ENCODE data around the gene KISS1R.

Gene KISS1R

DNA sequence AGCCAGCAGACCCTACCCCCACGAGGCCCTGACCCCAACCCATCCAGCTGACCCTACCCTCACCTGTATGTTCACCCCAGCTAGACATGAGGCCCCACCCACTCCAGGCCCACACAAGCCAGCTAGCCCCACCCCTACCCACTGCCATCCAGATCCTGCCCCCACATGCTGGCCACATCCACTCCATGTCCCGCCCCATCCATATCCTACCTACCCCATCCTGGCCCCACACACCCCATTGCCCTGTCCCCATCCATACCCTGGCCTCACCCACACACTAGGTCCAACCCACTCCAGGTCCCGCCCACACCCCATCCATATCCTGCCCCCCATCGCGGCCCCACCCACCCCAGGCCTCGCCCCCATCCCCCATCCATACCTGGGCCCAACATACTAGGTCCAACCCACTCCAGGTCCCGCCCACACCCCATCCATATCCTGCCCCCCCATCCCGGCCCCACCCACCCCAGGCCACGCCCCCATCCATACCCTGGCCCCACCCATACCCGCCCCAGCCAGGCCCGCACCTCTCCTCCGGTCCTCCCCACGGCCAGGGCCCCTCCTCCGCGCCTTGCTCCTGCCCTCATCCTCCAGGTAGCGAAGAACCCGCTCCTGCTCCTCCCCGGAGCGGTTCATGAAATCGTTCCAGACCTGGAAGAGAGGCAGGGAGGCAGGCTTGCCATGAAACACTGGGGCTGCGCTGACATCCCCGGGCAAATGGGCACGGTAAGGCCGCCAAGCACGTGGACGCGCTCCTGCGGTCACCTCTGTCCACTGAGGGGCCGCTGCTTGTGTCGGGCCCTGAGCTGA lies 16.6 kb upstream of the KISS1R start:
- Histone ChIP-seq H3K9ac (no peak overlapping the region), H3K4me3 (ENCODE audit: low read depth, low read length) (no peak overlapping the region), H3K79me2 (no peaks in the 10 kb centered on the region), H3K4me2 (ENCODE audit: low read length) (no peak overlapping the region), H3K36me3 (ENCODE audit: control insufficient read depth, insufficient read depth, low read length) (no peaks in the 10 kb centered on the region), H2AFZ (no peak overlapping the region), H3K4me1 (no peaks in the 10 kb centered on the region), H3K27ac (no peak overlapping the region), H3K9me3 (ENCODE audit: control insufficient read depth, low read length) (no peaks in the 10 kb centered on the region), H3K27me3 (ENCODE audit: control insufficient read depth, insufficient read depth, low read length) (no peaks in the 10 kb centered on the region)
- TF ChIP-seq, protein P1, sequence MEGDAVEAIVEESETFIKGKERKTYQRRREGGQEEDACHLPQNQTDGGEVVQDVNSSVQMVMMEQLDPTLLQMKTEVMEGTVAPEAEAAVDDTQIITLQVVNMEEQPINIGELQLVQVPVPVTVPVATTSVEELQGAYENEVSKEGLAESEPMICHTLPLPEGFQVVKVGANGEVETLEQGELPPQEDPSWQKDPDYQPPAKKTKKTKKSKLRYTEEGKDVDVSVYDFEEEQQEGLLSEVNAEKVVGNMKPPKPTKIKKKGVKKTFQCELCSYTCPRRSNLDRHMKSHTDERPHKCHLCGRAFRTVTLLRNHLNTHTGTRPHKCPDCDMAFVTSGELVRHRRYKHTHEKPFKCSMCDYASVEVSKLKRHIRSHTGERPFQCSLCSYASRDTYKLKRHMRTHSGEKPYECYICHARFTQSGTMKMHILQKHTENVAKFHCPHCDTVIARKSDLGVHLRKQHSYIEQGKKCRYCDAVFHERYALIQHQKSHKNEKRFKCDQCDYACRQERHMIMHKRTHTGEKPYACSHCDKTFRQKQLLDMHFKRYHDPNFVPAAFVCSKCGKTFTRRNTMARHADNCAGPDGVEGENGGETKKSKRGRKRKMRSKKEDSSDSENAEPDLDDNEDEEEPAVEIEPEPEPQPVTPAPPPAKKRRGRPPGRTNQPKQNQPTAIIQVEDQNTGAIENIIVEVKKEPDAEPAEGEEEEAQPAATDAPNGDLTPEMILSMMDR (IDR thresholded peaks at IDR 0.05): no peak

DNA sequence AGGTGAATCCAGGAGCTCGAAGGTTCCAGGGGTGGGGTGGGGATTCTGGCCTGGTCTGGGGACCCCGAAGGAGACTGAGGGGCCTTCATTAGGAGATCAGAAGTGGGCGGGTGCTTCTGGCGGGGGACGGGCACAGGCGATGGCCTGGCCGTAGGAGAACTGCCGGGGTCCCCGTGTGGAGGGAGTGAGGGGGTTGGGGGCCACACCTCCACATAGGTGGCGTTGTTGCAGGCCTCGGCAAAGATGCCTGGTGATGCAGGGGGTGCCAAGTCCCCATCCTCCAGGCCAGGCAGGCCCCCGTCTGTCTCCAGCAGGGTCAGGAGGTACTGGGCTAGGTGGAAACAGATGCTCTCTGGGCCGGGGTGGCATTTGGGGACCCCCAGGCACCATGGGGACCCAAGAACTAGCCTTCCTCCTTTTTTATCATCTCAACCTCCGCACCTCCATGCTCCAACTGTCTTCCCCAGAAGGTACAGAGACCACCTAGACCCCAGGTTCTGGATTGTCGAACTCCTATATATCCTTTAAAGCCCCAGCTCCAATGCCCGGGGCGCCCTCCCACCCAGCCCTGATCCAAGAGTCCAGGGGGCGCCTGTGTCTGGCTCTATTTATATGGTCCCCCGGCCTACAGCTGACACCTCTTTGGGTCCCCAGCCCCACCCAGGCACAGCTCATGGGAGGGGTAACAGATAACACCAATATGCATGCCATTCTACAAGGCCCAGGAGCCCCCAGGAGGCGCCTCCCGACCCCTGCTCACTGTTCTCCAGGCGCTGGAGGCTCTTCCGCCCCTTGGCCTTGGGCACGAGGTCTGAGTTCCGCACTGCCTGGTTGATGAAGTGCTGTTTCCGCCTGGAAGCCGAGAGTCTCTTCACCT lies 15.7 kb upstream of the KISS1R start:
- no peak overlapping the region for H3K9ac ChIP-seq
- H3K4me3 ChIP-seq (ENCODE audit: low read depth, low read length): no peak overlapping the region
- no peaks in the 10 kb centered on the region for H3K36me3 ChIP-seq (ENCODE audit: control insufficient read depth, insufficient read depth, low read length)
- H3K27me3 ChIP-seq (ENCODE audit: control insufficient read depth, insufficient read depth, low read length): no peaks in the 10 kb centered on the region
- no peak overlapping the region for H2AFZ ChIP-seq
- TF ChIP-seq, protein P1 (IDR thresholded peaks at IDR 0.05): no peak
- H3K79me2 ChIP-seq: no peaks in the 10 kb centered on the region
- no peak overlapping the region for H3K4me2 ChIP-seq (ENCODE audit: low read length)
- H3K27ac ChIP-seq: no peak overlapping the region
- no peaks in the 10 kb centered on the region for H3K4me1 ChIP-seq
- H3K9me3 ChIP-seq (ENCODE audit: control insufficient read depth, low read length): no peaks in the 10 kb centered on the region

DNA sequence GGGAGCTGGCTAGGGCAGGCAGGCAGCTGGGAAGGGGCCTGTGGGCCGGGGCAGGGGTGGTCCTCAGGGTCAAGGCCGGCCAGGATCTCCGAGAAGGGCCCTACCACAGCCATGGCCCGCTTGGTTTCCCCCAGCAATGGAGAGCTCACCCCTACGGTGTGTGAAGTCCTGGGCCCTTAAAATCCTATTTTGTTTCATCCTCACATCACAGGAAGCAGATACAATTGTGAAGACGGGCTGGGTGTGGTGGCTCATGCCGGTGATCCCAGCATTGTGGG lies 15.1 kb upstream of the KISS1R start:
- TF ChIP-seq, protein P1 (IDR thresholded peaks at IDR 0.05): no peak
- Histone ChIP-seq H3K4me2 (ENCODE audit: low read length) (no peak overlapping the region), H3K79me2 (no peaks in the 10 kb centered on the region), H3K36me3 (ENCODE audit: control insufficient read depth, insufficient read depth, low read length) (no peaks in the 10 kb centered on the region), H3K9me3 (ENCODE audit: control insufficient read depth, low read length) (no peaks in the 10 kb centered on the region), H3K27ac (no peak overlapping the region), H3K4me3 (ENCODE audit: low read depth, low read length) (no peak overlapping the region), H3K27me3 (ENCODE audit: control insufficient read depth, insufficient read depth, low read length) (no peaks in the 10 kb centered on the region), H3K4me1 (no peaks in the 10 kb centered on the region), H3K9ac (no peak overlapping the region), H2AFZ (no peak overlapping the region)

DNA sequence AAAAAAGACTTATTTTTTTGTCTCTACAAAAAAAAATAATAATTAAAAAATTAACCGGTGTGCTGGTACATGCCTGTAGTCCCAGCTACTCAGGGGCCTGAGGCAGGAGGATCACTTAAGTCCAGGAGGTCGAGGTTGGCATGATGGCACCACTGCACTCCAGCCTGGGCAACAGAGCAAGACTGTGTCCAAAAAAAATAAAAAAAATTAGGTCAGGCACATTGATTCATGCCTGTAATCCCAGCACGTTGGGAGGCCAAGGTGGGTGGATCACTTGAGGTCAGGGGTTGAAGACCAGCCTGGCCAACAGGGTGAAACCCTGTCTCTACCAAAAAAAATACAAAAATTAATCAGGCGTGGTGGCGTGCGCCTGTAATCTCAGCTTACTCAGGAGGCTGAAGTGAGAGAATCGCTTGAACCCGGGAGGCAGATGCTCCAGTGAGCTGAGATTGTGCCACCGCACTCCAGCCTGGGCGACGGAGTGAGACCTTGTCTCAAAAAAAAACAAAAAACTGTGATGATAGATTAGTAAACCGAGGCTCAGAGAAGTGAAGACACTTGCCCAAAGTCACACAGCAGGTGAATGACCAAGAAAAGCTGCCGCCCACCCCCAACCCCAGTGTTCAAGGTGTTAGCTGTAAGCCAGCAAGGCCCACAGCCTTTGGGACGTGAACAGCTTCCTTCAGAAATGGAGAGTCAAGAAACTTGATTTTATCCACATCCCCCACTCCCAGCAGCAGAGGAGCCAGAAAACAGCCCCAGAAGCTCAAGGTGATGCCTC lies 14.5 kb upstream of the KISS1R start:
- Histone ChIP-seq H3K4me3 (ENCODE audit: low read depth, low read length) (no peak overlapping the region), H3K27ac (no peak overlapping the region), H2AFZ (no peak overlapping the region), H3K4me1 (no peaks in the 10 kb centered on the region), H3K9ac (no peak overlapping the region), H3K4me2 (ENCODE audit: low read length) (no peak overlapping the region), H3K36me3 (ENCODE audit: control insufficient read depth, insufficient read depth, low read length) (no peaks in the 10 kb centered on the region), H3K9me3 (ENCODE audit: control insufficient read depth, low read length) (no peaks in the 10 kb centered on the region), H3K79me2 (no peaks in the 10 kb centered on the region), H3K27me3 (ENCODE audit: control insufficient read depth, insufficient read depth, low read length) (no peaks in the 10 kb centered on the region)
- TF ChIP-seq, protein P1 (IDR thresholded peaks at IDR 0.05): no peak

Measured in parathyroid adenoma (tissue), 2 donors.